Liver (tissue), 9 donors: ENCODE measurements around the gene EEIG1. TPM values are rescaled to one million over a fixed set of nuclear protein-coding genes. Genes with fewer than 3 reads are reported as not detected.

Experiments
- DNase-seq: peaks from one replicate; pipeline ENCODE4 v3.0.0-alpha.2; 2017; ENCODE audit warnings: low spot score
- H3K27ac ChIP-seq, 2 donors: one replicate each; pipeline ENCODE4 v1.7.0; 2013; ENCODE audit warnings: inconsistent platforms in 2 of 2, low read length in 2 of 2, control low read depth in 1 of 2, low read depth in 1 of 2, mild to moderate bottlenecking in 1 of 2
- H3K27me3 ChIP-seq, 4 donors: one replicate each; pipeline versions ENCODE4 v1.6.1 to v1.7.0; 2013; ENCODE audit warnings: low read length in 3 of 4, inconsistent platforms in 1 of 4, mild to moderate bottlenecking in 1 of 4, moderate library complexity in 1 of 4; ENCODE audit not compliant: control insufficient read depth in 4 of 4, insufficient read depth in 4 of 4
- H3K36me3 ChIP-seq, 4 donors: one replicate each; pipeline versions ENCODE4 v1.6.1 to v1.7.0; 2013; ENCODE audit warnings: low read length in 3 of 4, mild to moderate bottlenecking in 3 of 4, low read depth in 1 of 4, moderate library complexity in 1 of 4; ENCODE audit not compliant: control insufficient read depth in 4 of 4, insufficient read depth in 3 of 4
- H3K4me1 ChIP-seq, 4 donors: one replicate each; pipeline versions ENCODE4 v1.6.1 to v1.7.0; 2013; ENCODE audit warnings: low read length in 3 of 4, mild to moderate bottlenecking in 3 of 4, moderate library complexity in 1 of 4; ENCODE audit not compliant: control insufficient read depth in 4 of 4, insufficient read depth in 4 of 4
- H3K4me3 ChIP-seq, 3 donors: one replicate each; pipeline versions ENCODE4 v1.6.1 to v1.7.0; 2013; ENCODE audit warnings: low read length in 3 of 3, control low read depth in 1 of 3, low read depth in 1 of 3, mild to moderate bottlenecking in 1 of 3
- H3K9ac ChIP-seq, 2 donors: one replicate each; pipeline ENCODE4 v1.7.0; 2013; ENCODE audit warnings: low read length in 2 of 2, mild to moderate bottlenecking in 2 of 2, moderate library complexity in 2 of 2, control low read depth in 1 of 2, low read depth in 1 of 2
- H3K9me3 ChIP-seq, 4 donors: one replicate each; pipeline versions ENCODE4 v1.6.1 to v1.7.0; 2013; ENCODE audit warnings: low read length in 3 of 4; ENCODE audit not compliant: control insufficient read depth in 4 of 4
- ATF3 ChIP-seq: IDR thresholded peaks from 2 replicates; pipeline ENCODE4 v1.6.1; 2016; ENCODE audit warnings: antibody characterized with exemption
- EGR1 ChIP-seq, 2 donors: IDR thresholded peaks; 2 replicates each; pipeline ENCODE4 v1.6.1; 2016 to 2018; ENCODE audit warnings: antibody characterized with exemption in 2 of 2, low read depth in 2 of 2
- FOXA1 ChIP-seq: IDR thresholded peaks from 2 replicates; pipeline ENCODE4 v1.6.1; 2016; ENCODE audit warnings: antibody characterized with exemption
- FOXA2 ChIP-seq: IDR thresholded peaks from 2 replicates; pipeline ENCODE4 v1.6.1; 2016; ENCODE audit warnings: antibody characterized with exemption
- HNF4A ChIP-seq, 2 donors: conservative IDR thresholded peaks; 2 replicates each; pipeline ENCODE4 v1.6.1; 2016; ENCODE audit warnings: antibody characterized with exemption in 2 of 2, mild to moderate bottlenecking in 2 of 2
- JUND ChIP-seq, 2 donors: IDR thresholded peaks; 2 replicates each; pipeline ENCODE4 v1.6.1; 2016; ENCODE audit warnings: antibody characterized with exemption in 2 of 2
- MAX ChIP-seq: IDR thresholded peaks from 2 replicates; pipeline ENCODE4 v1.6.1; 2016; ENCODE audit warnings: antibody characterized with exemption
- NR2F2 ChIP-seq: IDR thresholded peaks from 2 replicates; pipeline ENCODE4 v1.6.1; 2016; ENCODE audit warnings: antibody characterized with exemption
- RAD21 ChIP-seq, 2 donors: IDR thresholded peaks; 2 replicates each; pipeline ENCODE4 v1.6.1; 2016; ENCODE audit warnings: antibody characterized with exemption in 2 of 2, mild to moderate bottlenecking in 2 of 2
- REST ChIP-seq: IDR thresholded peaks from 2 replicates; pipeline ENCODE4 v1.6.1; 2016; ENCODE audit warnings: antibody characterized with exemption, mild to moderate bottlenecking
- RXRA ChIP-seq, 2 donors: IDR thresholded peaks; 2 replicates each; pipeline ENCODE4 v1.6.1; 2017 to 2018; ENCODE audit warnings: antibody characterized with exemption in 2 of 2, mild to moderate bottlenecking in 1 of 2
- SP1 ChIP-seq: IDR thresholded peaks from 2 replicates; pipeline ENCODE4 v1.6.1; 2018; ENCODE audit warnings: antibody characterized with exemption, mild to moderate bottlenecking
- YY1 ChIP-seq: IDR thresholded peaks from 2 replicates; pipeline ENCODE4 v1.6.1; 2016; ENCODE audit warnings: antibody characterized with exemption, mild to moderate bottlenecking
- ZBTB33 ChIP-seq: IDR thresholded peaks from 2 replicates; pipeline ENCODE4 v1.6.1; 2016; ENCODE audit warnings: antibody characterized with exemption
- WGBS: extraction: QIAGEN DNeasy Blood & Tissue Kit; methylation state at CpG from one replicate; pipeline ENCODE4 v1.1.7; 2013; 5-methylcytosine and 5-hydroxymethylcytosine counted together
- polyA plus RNA-seq, 2 donors: library from polyadenylated mRNA; stranded (reverse) in 1 of 2; unstranded in 1 of 2; fragments of 200-250 nt in 1 of 2; fragments of >200 nt in 1 of 2; fragmentation: Nextera tagmentation in 1 of 2; extraction: Ambion mirVana in 1 of 2; gene quantifications; one replicate each; pipeline versions ENCODE4 v1.2.1 to v1.2.3, GENCODE V29; 2013 to 2015
- total RNA-seq, 2 donors: library from RNA; depleted of rRNA; stranded (reverse); fragments of >200 nt; gene quantifications; one replicate each; pipeline ENCODE4 v1.2.3, GENCODE V29; 2014
- donor health status: healthy.
- donor health status: healthy.
- donor health status: healthy.
- donor health status: healthy.
- donor health status: healthy.

Gene EEIG1
- total and polyA plus RNA-seq, 4 donors, result 4.9 to 14.3 (median 8.9) TPM

GRCh38 chr9:127999461-127999860 lies 18.7 kb upstream of the EEIG1 start:
- WGBS, result 99% methylated on average over 2 of the region's 2 CpGs
- TF ChIP-seq MAX (no peak), HNF4A (conservative IDR thresholded peaks at IDR 0.05) (no peak), RXRA (IDR thresholded peaks at IDR 0.05) (no peak)

GRCh38 chr9:127993721-127994120 lies 12.9 kb upstream of the EEIG1 start:
- Histone ChIP-seq H3K9me3 (no peaks in the 10 kb centered on the region), H3K9ac (no peak overlapping the region), H3K4me1 (peaks cover 13 to 28% (median 24%) of the 10 kb centered on the region in 4 donors), H3K36me3 (no peaks in the 10 kb centered on the region), H3K4me3 (no peak overlapping the region), H3K27ac (no peak overlapping the region), H3K27me3 (no peaks in the 10 kb centered on the region)
- TF ChIP-seq MAX (no peak), JUND (IDR thresholded peaks at IDR 0.05) (no peak), ATF3 (no peak), NR2F2 (no peak), FOXA2 (no peak), ZBTB33 (no peak), REST (no peak)
- no peak for DNase-seq
- 96% methylated on average over 4 of the region's 4 CpGs for WGBS

More at GRCh38 chr9:127999461-127999860, 18.7 kb upstream of the EEIG1 start:
- Histone ChIP-seq H3K27ac (no peak overlapping the region), H3K27me3 (no peaks in the 10 kb centered on the region), H3K4me3 (no peak overlapping the region), H3K9me3 (no peaks in the 10 kb centered on the region), H3K9ac (no peak overlapping the region), H3K4me1 (peaks cover 2 to 9% (median 4%) of the 10 kb centered on the region in 4 donors), H3K36me3 (no peaks in the 10 kb centered on the region)
- no peak for DNase-seq

- 73% methylated on average over 3 of the region's 3 CpGs for WGBS
- H3K27ac ChIP-seq, result peak overlapping the region; percentile 66 to 79
- no peak overlapping the region for H3K9ac ChIP-seq
These were observed 11.0 kb upstream of the EEIG1 start for GRCh38 chr9:127991757-127992274.

More at GRCh38 chr9:127991757-127992274, 11.0 kb upstream of the EEIG1 start:
- TF ChIP-seq NR2F2, result no peak
- TF ChIP-seq SP1, result no peak
- no peak for TF ChIP-seq EGR1 (IDR thresholded peaks at IDR 0.05; ENCODE audit: low read depth in 2 of 2)
- no peak for TF ChIP-seq YY1
- TF ChIP-seq RXRA (IDR thresholded peaks at IDR 0.05), result no peak
- no peak for TF ChIP-seq FOXA2
- no peak for TF ChIP-seq RAD21 (IDR thresholded peaks at IDR 0.05)
- TF ChIP-seq ZBTB33, result no peak
- no peak for TF ChIP-seq FOXA1
- no peak for DNase-seq
- H3K27me3 ChIP-seq, result no peaks in the 10 kb centered on the region
- H3K36me3 ChIP-seq, result no peaks in the 10 kb centered on the region
- H3K4me3 ChIP-seq, result no peak overlapping the region
- H3K9me3 ChIP-seq, result no peaks in the 10 kb centered on the region
- peaks cover 11 to 45% (median 33%) of the 10 kb centered on the region in 4 donors for H3K4me1 ChIP-seq
